ENCODE measurements around the gene TSHZ2. TPM values are rescaled to one million over a fixed set of nuclear protein-coding genes. Genes with fewer than 3 reads are reported as not detected.

Gene TSHZ2
- total and polyA plus RNA-seq, 2 donors (not counting 1 experiment from before 2014, with no cell fraction given), result 1.00 to 5.7 TPM

GRCh38 chr20:52974179-52974594 is 2.0 kb downstream of the TSHZ2 start:
- peaks cover 2 to 5% of the 10 kb centered on the region in 2 donors for H3K4me1 ChIP-seq (ENCODE audit: control insufficient read depth in 2 of 2, insufficient read depth in 2 of 2, low read length in 2 of 2)
- H3K27me3 ChIP-seq (replicated peaks in 1 of 4; ENCODE audit: control extremely low read depth in 1 of 4, control insufficient read depth in 3 of 4, insufficient read depth in 4 of 4, low read length in 3 of 4), result peaks cover 0 to 19% (median 11%) of the 10 kb centered on the region in 4 experiments
- no peak overlapping the region for H3K9ac ChIP-seq (ENCODE audit: low read length)
- 67% methylated on average over 1 of the region's 5 CpGs for WGBS (ENCODE audit: insufficient coverage)
- ChIA-PET CTCF (interaction anchor here (2.0 kb wide), 1 partner anchor 27 kb away, joined by 6 read pairs; no protein-coding TSS in a partner anchor), POLR2A (interaction anchor here (1.5 kb wide), 1 partner anchor 28 kb away, joined by 8 read pairs; no protein-coding TSS in a partner anchor)
- TF ChIP-seq CTCF (IDR thresholded peaks at IDR 0.05), result no peak
- no peak for TF ChIP-seq EZH2 (IDR thresholded peaks at IDR 0.05; ENCODE audit: borderline replicate concordance, insufficient read depth, low read depth, low read length, poor library complexity, severe bottlenecking)
- no peak overlapping the region for H2AFZ ChIP-seq (ENCODE audit: insufficient read depth, low read depth, low read length, poor library complexity, severe bottlenecking)
- ATAC-seq (ENCODE audit: low read depth) (no peak), DNase-seq (no peak)
- H3K9me3 Mint-ChIP-seq (ENCODE audit: insufficient read depth), result no peaks in the 10 kb centered on the region
- H3K4me3 ChIP-seq (ENCODE audit: control extremely low read depth in 1 of 5, extremely low read depth in 1 of 5, insufficient read depth in 1 of 5, low read depth in 2 of 5, low read length in 4 of 5), result peak overlapping the region in 2 of 5 experiments; percentile 5 to 60
- no peak overlapping the region for H3K27ac ChIP-seq (ENCODE audit: low read length in 2 of 2)
- H3K27me3 Mint-ChIP-seq, result peaks cover 54% of the 10 kb centered on the region
- no peaks in the 10 kb centered on the region for H3K9me3 ChIP-seq (ENCODE audit: control extremely low read depth in 1 of 3, control insufficient read depth in 2 of 3, insufficient read depth in 1 of 3, low read length in 2 of 3)
- H3K27ac Mint-ChIP-seq, result no peak overlapping the region
- H3K4me3 Mint-ChIP-seq, result peak overlapping the region; percentile 90
- no peaks in the 10 kb centered on the region for H3K36me3 ChIP-seq (replicated peaks in 1 of 2; ENCODE audit: control extremely low read depth in 1 of 2, control insufficient read depth in 1 of 2, extremely low read depth in 1 of 2, insufficient read depth in 2 of 2, low read length in 1 of 2)
- peak overlapping the region; percentile 59 for H3K4me2 ChIP-seq (replicated peaks; ENCODE audit: low read depth, low read length, poor library complexity, severe bottlenecking)
- peaks cover 25% of the 10 kb centered on the region for H3K4me1 Mint-ChIP-seq
- intact Hi-C loops (cut with micrococcal nuclease), result no loop called here
- no peaks in the 10 kb centered on the region for H4K20me1 ChIP-seq (ENCODE audit: control insufficient read depth, insufficient read depth, low read length, poor library complexity, severe bottlenecking)
- no peaks in the 10 kb centered on the region for H3K79me2 ChIP-seq (ENCODE audit: control insufficient read depth, insufficient read depth, low read length)

DNA sequence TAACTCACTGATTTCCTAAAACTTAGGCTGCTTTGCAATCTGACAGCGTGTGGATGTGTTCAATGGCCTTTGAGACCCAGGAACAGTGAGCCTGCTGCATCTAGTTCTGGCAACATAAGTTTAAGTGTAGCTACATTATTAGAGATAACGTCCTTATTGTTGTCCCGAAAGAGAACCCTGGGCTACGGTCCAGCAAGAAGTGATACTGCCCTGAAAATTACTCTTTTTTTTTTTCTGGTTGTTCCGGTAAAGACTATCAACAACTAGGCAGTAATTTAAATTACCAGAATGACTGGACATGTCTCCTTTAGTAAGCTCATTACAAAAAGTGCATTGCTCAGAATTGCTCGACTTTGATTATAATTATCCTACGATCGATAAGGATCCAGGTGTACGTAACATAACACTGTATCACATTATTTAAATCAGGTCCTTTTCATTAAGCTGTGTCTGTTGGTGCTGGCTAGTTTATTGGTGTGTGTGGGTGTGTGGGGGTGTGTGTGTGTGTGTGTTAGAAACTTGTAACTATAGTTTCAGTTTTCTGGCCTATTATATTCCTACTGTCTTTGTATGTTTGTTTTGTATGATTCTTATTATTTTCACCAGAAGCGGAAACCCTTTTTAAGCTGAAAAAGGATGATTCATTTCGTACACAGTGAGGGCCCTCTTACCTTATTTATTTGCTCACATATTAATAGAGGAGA is 3.0 kb downstream of the TSHZ2 start:
- Mint-ChIP-seq H3K9me3 (ENCODE audit: insufficient read depth) (no peaks in the 10 kb centered on the region), H3K4me1 (peaks cover 25% of the 10 kb centered on the region), H3K4me3 (peak overlapping the region; percentile 38), H3K27ac (peak overlapping the region; percentile 17), H3K27me3 (peaks cover 49% of the 10 kb centered on the region)
- ATAC-seq (ENCODE audit: low read depth) (no peak), DNase-seq (no peak)
- Histone ChIP-seq H3K9ac (ENCODE audit: low read length) (peak overlapping the region; percentile 3), H3K36me3 (replicated peaks in 1 of 2; ENCODE audit: control extremely low read depth in 1 of 2, control insufficient read depth in 1 of 2, extremely low read depth in 1 of 2, insufficient read depth in 2 of 2, low read length in 1 of 2) (no peaks in the 10 kb centered on the region), H3K27me3 (replicated peaks in 1 of 4; ENCODE audit: control extremely low read depth in 1 of 4, control insufficient read depth in 3 of 4, insufficient read depth in 4 of 4, low read length in 3 of 4) (peaks cover 0 to 19% (median 11%) of the 10 kb centered on the region in 4 experiments), H4K20me1 (ENCODE audit: control insufficient read depth, insufficient read depth, low read length, poor library complexity, severe bottlenecking) (no peaks in the 10 kb centered on the region), H3K4me2 (replicated peaks; ENCODE audit: low read depth, low read length, poor library complexity, severe bottlenecking) (peak overlapping the region; percentile 59), H3K4me3 (ENCODE audit: control extremely low read depth in 1 of 5, extremely low read depth in 1 of 5, insufficient read depth in 1 of 5, low read depth in 2 of 5, low read length in 4 of 5) (peak overlapping the region in 2 of 5 experiments; percentile 12 to 18), H3K79me2 (ENCODE audit: control insufficient read depth, insufficient read depth, low read length) (no peaks in the 10 kb centered on the region), H3K27ac (ENCODE audit: low read length in 2 of 2) (no peak overlapping the region), H2AFZ (ENCODE audit: insufficient read depth, low read depth, low read length, poor library complexity, severe bottlenecking) (no peak overlapping the region), H3K4me1 (ENCODE audit: control insufficient read depth in 2 of 2, insufficient read depth in 2 of 2, low read length in 2 of 2) (peaks cover 2 to 5% of the 10 kb centered on the region in 2 donors), H3K9me3 (ENCODE audit: control extremely low read depth in 1 of 3, control insufficient read depth in 2 of 3, insufficient read depth in 1 of 3, low read length in 2 of 3) (no peaks in the 10 kb centered on the region)
- 53% methylated on average over 4 of the region's 11 CpGs for WGBS (ENCODE audit: insufficient coverage)
- intact Hi-C loops (cut with micrococcal nuclease), result no loop called here
- no peak for TF ChIP-seq CTCF (IDR thresholded peaks at IDR 0.05)
- TF ChIP-seq EZH2 (IDR thresholded peaks at IDR 0.05; ENCODE audit: borderline replicate concordance, insufficient read depth, low read depth, low read length, poor library complexity, severe bottlenecking), result no peak
- ChIA-PET CTCF (interaction anchor here (0.6 to 2.0 kb wide), 4 partner anchors 25 to 927 kb away, joined by 3 to 6 read pairs (median 3); no protein-coding TSS in a partner anchor), POLR2A (interaction anchor here (0.7 kb wide), 1 partner anchor 12 kb away, joined by 3 read pairs; no protein-coding TSS in a partner anchor)
